Stomach (tissue), 4 donors: ENCODE measurements around the gene VIPR2.

Experiments
- CTCF ChIP-seq, 7 experiments: fragments of 450-650 bp in 4 of 7; fragments of 200-600 bp in 3 of 7; sonication (generic) in 3 of 7; IDR thresholded peaks; one replicate each; pipeline ENCODE4 v1.5.1; 2016 to 2019; ENCODE audit warnings: antibody characterized with exemption in 7 of 7, control low read depth in 2 of 7, mild to moderate bottlenecking in 1 of 7
- EP300 ChIP-seq: sonication (generic); formaldehyde crosslinking; IDR thresholded peaks from one replicate; pipeline ENCODE4 v1.6.1; 2017; ENCODE audit warnings: antibody characterized with exemption
- POLR2A ChIP-seq, 4 donors: fragments of 450-650 bp; IDR thresholded peaks; one replicate each; pipeline ENCODE4 v1.6.1; 2016; ENCODE audit warnings: antibody characterized with exemption in 4 of 4, control low read depth in 2 of 4, mild to moderate bottlenecking in 1 of 4, moderate library complexity in 1 of 4
- POLR2AphosphoS5 ChIP-seq, 3 donors: sonication (generic); formaldehyde crosslinking; IDR thresholded peaks; one replicate each; pipeline ENCODE4 v1.6.1; 2016; ENCODE audit warnings: antibody characterized with exemption in 3 of 3

GRCh38 chr7:158991824-158992621, 152.6 kb downstream of the VIPR2 start:
- TF ChIP-seq CTCF (IDR thresholded peaks at IDR 0.05) (no peak), EP300 (no peak), POLR2AphosphoS5 (IDR thresholded peaks at IDR 0.05) (no peak), POLR2A (IDR thresholded peaks at IDR 0.05) (no peak)
